ENCODE measurements around the gene KRTAP5-6.

Gene KRTAP5-6

DNA sequence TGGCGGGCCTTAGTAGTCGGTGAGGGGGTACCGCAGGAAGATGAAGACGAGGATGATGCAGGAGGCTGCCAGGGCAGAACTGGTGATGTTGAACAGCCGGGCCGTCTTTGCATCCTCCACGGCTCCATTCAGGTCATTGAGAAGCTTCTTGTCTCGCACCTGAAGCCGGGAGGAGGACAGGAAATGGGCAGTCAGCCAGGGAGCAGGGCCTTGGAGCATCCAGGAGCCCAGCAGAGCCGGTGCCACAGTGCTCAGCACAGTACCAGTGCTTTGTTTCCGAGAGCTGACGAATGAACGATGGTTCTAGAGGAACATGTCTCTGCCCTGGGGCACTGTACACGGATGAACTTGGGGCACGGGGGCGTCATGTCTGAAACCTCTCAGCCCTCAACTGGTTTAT lies 38.3 kb downstream of the KRTAP5-6 start:
- no peak for DNase-seq

DNA sequence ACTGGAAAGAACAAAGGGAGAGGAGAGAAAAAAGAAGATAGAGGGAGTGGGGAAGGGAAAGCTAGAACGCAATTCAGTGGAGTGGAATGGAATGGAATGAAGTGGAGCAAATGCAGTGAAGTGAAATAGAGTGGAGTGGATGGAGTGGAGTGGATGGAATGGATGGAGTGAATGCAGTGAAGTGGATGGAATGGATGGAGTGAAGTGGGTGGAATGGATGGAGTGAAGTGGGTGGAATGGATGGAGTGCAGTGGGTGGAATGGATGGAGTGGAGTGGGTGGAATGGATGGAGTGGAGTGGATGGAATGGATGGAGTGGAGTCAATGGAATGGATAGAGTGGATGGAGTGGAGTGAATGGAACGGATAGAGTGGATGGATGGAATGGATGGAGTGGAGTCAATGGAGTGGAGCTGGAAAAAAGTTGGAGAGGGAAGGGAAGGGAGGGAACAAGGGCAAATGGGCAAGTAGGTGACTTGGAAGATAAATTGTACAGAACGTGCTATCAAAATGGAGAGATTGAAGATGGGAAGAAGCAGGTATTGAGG lies 39.5 kb downstream of the KRTAP5-6 start:
- DNase-seq = no peak

DNA sequence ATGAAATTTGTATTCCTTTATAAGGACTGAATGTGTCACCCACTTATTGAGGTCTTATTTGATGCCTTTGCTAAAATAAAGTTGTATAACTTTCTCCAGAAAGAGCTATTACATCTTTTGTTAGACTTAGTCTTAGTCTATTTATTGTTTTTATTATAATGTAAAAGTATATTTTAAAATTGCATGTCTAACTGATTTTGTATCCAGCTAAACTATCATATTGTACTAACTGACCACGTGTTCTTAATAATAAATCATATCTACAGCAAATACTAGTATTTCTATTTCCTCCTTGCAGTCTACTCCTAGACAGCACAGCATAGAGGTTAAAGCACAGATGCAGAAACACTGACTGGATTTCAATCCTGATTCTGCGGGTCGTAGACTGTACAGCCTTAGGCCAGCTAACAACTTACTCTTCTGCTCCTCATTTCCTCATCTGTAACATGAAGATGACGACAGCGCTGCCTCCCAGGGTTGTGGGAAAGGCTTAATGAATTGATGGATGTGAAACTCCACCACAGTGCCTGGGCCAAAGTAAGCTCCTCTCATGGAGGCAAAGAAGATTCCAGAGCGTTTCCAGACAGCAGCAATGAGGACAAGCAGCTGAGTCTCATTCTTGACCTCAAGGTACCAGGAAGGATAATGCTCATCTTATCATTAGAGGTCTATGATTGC lies 40.2 kb downstream of the KRTAP5-6 start:
- no peak for DNase-seq

DNA sequence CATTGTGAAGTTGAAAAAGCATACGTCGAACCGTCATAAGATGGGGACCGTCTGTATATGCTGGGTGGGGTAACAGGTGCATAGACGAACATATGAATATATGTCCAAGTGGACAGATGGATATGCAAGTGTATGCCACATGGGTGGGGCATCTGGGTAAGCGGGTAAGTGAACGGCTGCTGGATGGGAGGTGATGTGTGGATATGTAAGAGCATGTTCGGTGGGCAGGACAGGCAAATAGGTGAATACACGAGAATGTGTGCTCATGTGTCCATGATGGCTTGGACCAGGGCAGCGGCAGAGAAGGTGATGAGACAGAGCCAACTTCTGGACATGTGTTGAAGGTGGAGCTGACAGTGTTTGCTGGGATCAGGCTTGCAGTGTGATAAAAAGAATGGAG lies 41.4 kb downstream of the KRTAP5-6 start:
- DNase-seq = no peak

DNA sequence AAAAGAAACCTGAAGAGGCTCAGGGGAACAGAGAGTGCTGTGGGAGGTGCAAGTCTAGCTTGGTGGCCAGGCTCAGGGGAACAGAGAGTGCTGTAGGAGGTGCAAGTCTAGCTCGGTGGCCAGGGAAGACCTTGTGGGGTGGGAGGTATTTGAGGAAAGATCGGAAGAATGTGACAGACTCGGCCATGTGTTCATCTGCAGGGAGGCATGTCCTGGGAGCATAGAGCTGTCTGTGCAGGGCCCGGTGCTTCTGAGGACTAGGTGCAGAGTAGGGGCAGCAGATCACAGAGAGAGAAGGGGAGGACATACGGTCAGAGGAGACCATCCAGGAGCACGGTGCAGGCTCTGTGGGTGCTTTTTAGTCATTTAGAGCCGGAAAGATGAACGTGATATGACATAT lies 42.6 kb downstream of the KRTAP5-6 start:
- DNase-seq = no peak

DNA sequence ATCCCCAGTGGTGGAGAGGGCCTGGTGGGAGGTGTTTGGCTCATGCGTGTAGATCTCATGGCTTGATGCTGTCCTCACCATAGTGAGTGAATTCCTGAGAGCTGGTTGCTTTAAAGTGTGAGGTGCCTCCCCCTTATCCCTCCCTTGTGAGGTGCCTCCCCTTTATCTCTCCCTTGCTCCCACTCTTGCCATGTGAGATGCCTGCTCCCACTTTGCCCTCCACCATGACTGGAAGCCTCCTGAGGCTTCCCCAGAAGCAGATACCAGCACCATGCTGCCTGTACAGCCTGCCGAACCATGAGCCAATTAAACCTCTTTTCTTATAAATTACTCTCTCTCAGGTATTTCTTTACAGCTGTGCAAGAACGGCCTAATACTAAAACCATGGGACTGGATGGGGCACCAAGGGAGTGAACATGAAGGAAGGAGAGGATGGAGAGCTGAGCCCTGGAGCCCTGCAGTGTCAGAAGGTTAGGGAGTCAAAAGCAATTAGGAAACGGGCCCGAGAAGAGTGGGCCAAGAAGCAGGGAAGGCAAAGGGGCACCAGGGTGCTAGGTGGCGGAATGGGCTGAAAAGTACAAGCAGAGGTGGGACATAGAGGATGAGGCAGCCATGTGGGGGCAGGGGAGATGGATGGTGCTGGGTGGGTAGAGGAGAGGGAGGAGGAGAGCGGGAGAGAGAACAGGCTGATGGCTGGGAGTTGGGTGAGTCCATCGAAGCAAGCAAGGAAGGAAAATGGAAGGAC lies 44.0 kb downstream of the KRTAP5-6 start:
- no peak for DNase-seq

DNA sequence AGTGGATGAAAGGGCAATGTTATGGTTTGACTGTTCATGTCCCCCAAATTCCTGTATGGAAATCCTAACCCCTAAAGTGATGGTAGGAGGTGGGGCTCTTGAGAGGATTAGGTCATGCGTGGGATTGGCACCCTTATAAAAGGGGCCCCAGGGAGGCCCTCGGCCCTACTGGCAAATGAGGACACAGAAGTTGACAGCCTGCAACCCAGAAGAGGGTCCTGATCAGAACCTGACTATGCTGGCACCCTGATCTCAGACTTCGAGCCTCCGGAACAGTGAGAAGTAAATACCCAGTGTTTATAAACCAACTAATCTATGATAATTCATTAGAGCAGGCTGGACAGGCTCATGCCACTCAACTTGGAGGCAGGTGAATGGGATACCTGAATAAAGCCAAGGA lies 44.7 kb downstream of the KRTAP5-6 start:
- DNase-seq = no peak

DNA sequence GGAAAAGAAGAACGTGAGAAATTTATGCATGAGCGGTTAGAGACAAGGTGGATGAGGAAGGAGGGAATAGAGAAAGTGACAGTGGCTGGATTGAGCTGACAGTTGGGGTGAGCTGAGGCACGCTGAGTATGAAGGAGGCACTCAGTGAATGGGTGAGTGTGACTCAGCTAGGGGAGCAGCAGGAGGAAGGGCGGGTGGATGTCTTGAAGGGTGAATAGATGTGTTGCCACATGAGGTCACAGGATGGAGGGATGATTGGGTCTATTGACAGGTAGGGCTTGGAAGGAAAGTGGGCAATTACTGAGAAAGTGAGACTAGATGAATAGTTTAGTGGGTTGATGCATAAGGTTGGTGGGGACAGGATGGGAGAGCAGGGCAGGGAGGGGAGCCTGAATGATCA lies 45.4 kb downstream of the KRTAP5-6 start:
- DNase-seq = no peak

DNA sequence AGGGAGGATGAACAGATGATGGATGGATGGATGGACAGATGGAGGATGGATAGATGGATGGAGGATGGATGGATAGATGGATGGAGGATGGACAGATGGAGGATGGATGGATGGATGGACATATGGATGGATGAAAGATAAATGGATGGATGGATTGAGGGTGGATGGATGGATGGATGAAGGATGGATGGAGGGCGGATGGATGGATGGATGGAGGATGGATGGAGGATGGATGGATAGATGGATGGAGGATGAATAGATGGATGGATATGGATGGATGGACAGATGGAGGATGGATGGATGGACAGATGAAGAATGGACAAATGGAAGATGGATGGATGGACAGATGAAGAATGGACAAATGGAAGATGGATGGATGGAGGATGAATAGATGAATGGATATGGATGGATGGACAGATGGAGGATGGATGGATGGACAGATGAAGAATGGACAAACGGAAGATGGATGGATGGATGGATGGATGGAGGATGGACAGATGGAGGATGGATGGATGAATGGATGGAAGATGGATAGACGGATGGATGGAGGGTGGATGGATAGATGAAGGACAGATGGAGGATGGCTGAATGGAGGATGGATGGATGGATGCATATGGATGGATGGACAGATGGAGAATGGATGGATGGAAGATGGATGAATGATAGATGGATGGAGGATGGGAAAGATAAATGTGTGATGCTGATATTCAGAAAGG lies 46.0 kb downstream of the KRTAP5-6 start:
- no peak for DNase-seq

DNA sequence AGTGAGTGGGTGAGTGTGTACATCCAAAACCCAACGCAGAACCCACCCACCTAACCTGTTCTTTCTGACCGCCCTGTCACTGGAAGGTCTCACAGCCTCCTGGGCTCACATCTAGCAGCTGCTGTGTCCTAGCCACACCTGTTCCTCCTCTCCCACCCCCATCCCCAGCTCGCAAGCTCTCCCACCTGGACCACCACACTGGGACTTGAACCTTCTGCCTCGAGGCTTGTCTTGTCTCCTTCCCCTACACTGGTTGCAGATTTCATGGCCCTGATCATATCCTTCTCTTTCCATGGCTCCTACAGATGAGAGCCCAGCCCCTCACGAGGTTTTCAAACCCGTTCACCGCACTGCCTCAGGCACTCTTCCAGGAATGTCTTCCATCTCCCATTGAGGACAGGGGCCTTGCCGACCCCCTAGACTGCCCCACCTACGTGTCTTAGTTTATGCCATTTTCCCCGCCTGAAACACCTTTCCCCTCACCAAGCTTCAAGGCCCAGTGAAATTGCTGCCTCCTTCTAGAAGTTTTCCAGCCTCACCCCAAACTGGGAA lies 46.7 kb downstream of the KRTAP5-6 start:
- no peak for DNase-seq

DNA sequence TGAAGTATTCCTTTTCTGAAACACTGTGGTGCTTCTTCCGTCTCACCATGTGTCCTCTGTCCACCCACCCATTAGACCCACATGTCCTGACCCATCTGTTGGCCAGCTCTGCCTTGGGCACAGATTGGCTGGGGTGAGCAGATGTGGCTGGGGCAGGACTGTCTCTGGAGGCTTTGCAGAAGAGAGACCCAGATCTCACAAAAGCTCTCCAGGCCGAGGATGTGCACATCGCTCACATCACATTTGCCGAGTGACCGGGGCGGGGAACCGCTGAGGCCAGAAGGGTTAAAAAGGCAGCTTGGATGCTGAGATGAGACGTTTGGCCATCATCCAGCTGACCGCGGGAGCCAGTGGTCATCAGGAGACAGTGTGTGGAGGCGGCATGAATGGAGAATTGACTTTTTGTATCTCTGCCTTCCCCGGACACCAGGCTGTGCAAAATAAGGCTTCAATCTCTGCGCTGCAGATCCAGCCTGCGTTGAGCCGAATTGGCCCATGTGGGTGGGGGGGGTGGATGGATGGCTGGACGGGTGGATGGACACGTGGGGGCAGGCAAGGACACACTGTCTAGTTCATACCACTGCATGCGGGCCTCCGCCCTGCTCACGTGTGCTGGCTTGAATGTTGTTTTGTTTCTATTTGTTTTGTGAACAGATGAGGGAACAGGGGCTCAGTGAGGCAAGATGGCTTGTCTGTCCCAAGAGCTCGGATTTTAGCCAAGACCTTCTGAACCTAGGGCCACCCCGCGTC lies 47.3 kb downstream of the KRTAP5-6 start:
- DNase-seq = no peak

DNA sequence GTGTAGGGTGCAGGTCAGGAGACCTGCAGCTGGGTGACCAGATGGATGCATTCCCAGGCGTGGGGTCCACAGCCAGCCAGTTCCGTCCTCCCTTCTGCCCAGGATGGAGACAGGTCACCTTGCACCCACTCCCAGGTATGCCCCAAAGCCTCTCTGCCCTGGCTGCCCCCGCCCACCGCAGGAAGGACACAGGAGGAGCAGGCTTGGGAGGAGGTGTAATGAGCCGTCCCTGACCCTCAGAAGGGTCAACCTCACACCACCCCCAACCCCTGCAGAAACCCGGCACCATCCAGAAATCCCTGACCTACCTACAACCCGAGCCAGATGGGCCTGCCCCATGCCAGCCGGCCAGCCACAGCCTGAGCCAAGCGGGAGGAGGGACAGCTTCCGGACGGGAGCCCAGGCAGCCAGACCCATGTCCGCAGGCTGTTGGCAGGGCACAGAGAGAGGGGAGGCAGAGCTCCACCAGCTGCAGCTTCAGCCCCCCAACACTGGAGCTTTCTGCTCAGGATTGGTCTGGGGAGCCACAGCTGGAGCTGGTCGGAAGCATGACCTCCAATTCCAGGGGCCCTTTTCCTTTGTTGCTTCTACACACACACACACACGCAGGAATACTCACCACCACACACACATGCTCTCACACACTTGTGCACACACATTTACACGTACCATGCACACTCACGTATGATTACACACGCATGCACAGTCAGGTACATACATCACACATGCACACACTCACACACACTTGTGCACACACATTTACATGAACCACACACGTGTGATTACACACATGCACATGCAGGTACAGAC lies 48.1 kb downstream of the KRTAP5-6 start:
- DNase-seq = no peak

DNA sequence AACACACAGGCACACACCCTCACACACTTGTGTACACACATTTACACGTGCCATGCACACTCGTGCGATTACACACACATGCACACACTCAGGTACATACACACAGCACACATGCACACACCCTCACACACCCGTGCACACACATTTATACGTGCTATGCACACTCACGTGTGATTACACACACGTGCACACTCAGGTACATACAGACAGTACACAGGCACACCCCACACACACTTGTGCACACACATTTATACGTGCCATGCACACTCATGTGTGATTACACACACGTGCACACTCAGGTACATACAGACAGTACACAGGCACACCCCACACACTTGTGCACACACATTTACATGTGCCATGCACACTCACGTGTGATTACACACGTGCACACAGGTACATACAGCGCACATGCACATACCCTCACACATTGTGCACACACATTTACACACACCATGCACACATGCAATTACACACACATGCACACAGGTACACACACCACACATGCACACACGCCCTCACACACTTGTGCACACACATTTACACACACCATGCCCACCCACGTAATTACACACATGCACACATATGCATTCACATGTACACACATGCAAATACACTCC lies 48.8 kb downstream of the KRTAP5-6 start:
- DNase-seq = no peak

DNA sequence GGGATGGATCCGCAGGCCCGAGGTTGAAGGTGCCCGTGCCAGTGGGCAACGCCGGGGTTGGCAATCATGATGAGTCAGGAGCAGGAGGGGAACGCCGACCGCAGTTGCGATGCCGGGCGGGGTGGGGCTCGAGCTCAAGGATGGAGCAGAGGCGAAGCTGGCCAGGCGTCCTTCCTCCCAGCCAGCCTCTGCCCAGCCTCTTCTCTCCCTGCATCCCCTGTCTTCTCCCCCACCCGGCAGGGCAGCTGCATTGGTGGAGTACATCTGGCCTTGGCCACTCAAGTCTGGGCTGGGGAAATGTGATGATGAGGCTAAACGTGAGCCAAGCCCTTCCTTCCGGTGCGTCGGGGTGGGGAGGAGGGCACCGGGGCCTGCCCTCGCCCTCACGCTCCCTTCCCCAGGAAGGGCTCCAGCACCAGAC lies 49.5 kb downstream of the KRTAP5-6 start:
- no peak for DNase-seq

DNA sequence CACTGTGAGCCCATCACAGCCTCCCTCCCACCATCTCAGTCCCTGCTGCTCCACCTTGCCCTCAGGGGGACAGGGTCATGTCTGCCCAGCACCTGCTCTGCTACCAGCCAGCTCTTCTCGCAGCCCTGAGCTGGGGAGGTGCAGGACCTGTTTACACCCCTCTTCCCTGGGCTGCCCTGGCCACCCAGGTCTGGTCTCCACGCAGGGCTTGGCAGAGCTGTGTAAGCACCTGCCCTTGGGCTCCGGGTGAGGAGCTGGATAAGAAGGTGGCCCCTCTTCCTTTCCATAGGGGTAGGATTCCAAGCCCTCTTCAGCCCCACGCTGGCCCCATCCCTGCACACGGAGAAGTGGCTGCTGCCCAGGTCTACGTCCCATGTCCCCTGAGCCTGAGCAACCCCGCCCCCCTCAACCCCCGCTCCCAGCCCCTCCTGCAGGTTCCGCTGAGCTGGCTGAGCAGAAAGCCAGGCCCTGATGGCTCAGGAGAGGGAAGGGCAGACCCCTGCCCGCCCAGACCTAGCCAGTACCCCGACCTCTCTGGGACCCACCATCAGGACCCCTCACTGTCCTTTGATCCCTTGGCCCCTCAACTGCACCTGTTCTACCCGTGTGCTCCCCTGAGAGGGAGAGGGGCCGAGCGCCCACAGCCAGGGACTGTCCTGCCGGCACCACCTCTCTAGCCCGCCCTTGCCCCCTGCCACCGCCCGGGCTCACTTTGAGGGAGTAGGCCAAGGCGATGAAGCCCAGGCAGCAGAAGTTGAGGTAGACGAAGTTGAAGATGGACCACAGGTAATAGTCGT lies 50.2 kb downstream of the KRTAP5-6 start:
- no peak for DNase-seq

All from right forelimb (tissue), 1 donor.